ENCODE results near the gene DPF3.

The DPF3 gene

GRCh38 chr14:72801381-72801812, 92.5 kb downstream of the DPF3 start:
- no peak for TF ChIP-seq CTCF (IDR thresholded peaks at IDR 0.05)

- no peak for TF ChIP-seq CTCF (IDR thresholded peaks at IDR 0.05)
Measured at GRCh38 chr14:72800848-72801370, 93.0 kb downstream of the DPF3 start.

DNA sequence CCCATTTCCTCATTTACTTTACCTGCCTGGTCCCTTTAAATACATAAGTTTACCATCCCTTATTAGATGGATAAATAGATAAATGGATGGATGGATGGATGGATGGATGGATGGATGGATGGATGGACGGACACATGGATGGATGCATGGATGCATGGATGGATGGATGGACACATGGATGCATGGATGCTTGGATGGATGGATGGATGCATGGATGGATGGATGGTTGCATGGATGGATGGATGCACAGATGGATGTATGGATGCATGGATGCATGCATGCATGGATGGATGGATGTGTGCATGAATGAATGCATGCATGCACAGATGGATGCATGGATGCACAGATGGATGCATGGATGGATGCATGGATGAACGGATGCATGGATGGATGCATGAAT, 93.6 kb downstream of the DPF3 start:
- no peak for TF ChIP-seq CTCF (IDR thresholded peaks at IDR 0.05)

DNA sequence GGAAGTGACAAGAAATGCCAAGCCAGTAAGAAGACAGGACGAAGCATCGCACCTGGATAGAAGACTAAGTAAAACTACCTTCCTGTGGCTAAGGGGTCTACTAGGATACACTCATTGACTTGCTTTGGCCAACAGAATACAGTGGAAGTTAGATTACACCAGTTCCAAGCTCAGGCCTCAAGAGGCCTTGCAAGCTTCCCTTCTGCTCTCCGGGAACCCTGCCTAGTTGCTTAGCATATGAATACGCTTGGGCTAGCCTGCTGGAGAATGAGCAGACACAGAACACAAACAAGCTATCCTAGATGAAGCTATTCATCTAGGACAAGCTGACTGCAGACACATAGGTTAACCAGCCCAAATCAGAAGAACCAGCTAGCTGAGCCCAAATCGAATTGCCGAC, 97.0 kb downstream of the DPF3 start:
- no peak for TF ChIP-seq CTCF (IDR thresholded peaks at IDR 0.05)

DNA sequence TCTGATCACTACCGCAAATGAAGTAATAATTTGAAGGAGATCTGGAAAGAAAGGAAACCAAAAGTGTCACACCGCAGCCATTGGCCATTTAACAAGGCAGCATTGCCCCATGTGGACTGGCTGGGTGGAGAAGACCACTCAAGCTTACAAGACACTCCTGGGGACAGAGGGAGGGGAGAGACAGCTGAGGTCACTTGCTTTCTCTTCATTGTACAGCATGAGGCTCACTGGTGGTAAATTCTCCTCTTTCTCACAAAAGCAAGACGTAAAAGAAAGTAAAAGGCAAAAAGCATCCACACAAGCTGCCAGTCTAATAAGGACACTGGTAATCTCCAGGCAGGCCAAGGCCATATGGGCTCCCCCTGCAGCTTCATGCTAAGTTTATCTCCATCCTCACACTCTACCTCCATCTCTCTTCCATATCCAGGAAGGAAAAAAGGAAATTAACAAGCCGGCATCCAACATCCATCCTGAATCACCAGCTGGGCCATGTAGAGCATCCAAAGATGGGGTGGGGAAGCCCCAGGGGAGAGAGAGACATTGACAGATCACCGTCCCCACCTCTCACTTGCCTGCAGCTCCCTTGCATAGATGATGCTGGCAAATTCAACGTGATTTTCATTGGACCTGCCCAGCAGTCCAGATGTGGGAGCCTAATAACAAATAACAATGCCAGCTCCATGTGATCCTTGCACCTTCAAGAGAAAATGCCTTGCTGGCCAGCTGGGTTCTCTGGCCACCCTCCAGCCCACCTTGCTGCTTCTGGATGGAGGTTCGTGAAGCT, 100.6 kb downstream of the DPF3 start:
- no peak for TF ChIP-seq CTCF (IDR thresholded peaks at IDR 0.05)

- TF ChIP-seq CTCF (IDR thresholded peaks at IDR 0.05): no peak
Measured at GRCh38 chr14:72792051-72792788, 101.7 kb downstream of the DPF3 start.

DNA sequence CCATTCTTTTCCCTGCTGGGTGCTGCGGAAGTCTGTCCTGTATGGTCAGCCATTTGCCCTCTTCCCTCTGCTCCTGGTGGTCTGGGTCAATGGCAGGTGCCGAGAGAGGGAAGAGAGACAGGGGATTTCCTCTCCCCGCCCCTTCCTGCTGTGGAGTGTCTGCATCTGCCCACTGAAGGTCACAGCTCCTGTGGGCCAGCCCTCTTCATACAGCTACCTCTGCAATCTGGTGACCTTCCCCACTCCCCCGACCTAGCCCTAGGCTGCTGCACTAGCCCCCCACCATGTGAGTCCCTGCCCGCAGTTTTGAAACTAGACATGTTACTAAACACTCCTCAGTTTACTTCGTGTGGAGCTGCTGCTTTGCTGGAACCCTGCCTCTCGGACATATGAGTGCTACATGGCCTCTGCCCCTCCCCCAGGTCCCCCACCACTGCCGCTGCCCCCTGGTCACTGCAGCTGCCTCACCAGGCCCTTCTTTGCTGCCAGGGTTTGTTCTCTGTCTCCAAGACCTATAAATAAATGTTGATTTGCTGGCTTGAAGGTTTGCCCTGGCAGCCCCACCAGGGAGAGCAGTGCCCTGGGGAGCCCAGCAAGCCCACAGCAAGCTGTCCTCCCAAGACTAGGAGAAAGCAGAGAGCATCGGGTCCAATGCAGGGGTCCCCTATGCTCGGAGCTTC, 102.9 kb downstream of the DPF3 start:
- no peak for TF ChIP-seq CTCF (IDR thresholded peaks at IDR 0.05)

Data from LNCAP (cell line).